ENCODE measurements around the gene PRKCQ. TPM values are rescaled to one million over a fixed set of nuclear protein-coding genes. Genes with fewer than 3 reads are reported as not detected.

The PRKCQ gene
- total and polyA plus RNA-seq, 2 of the 8 experiments (the other 6 are each of a cell fraction or from before 2014, with no cell fraction given), result 9.1 to 22.6 TPM

- Histone ChIP-seq H3K27me3 (replicated peaks in 1 of 4; ENCODE audit: control insufficient read depth in 3 of 4, extremely low read depth in 1 of 4, insufficient read depth in 3 of 4, low read length in 3 of 4) (no peaks in the 10 kb centered on the region), H3K23ac (ENCODE audit: insufficient read length) (no peak overlapping the region), H3K18ac (ENCODE audit: extremely low read depth, low read length) (no peak overlapping the region), H3K4me1 (replicated peaks in 1 of 4; ENCODE audit: control insufficient read depth in 3 of 4, insufficient read depth in 4 of 4, low read length in 3 of 4) (no peaks in the 10 kb centered on the region), H3K79me1 (ENCODE audit: low read depth, low read length) (no peaks in the 10 kb centered on the region), H3K27ac (ENCODE audit: low read depth, low read length) (no peak overlapping the region), H3K36me3 (ENCODE audit: control insufficient read depth in 2 of 4, insufficient read depth in 4 of 4, low read length in 3 of 4) (no peaks in the 10 kb centered on the region), H3K14ac (ENCODE audit: insufficient read length) (peak overlapping the region; percentile 61), H3K4ac (replicated peaks; ENCODE audit: insufficient read length, low read depth, low read length) (no peak overlapping the region), H3K9me3 (ENCODE audit: insufficient read depth in 2 of 2, low read depth in 1 of 2, low read length in 1 of 2) (no peaks in the 10 kb centered on the region), H3K4me3 (ENCODE audit: extremely low read depth in 1 of 4, insufficient read depth in 2 of 4, low read depth in 3 of 4, low read length in 4 of 4) (no peak overlapping the region), H2BK15ac (ENCODE audit: low read length) (no peak overlapping the region), H3K4me2 (ENCODE audit: insufficient read depth in 1 of 2, low read depth in 2 of 2, low read length in 2 of 2) (no peak overlapping the region), H4K8ac (ENCODE audit: extremely low read depth, insufficient read depth, low read length) (no peak overlapping the region), H2AFZ (ENCODE audit: low read length) (no peak overlapping the region), H2BK5ac (ENCODE audit: low read depth, low read length) (no peak overlapping the region), H2BK20ac (ENCODE audit: low read length) (no peak overlapping the region), H2AK5ac (ENCODE audit: low read depth, low read length) (no peak overlapping the region), H3K56ac (replicated peaks; ENCODE audit: insufficient read length, low read depth, low read length) (no peak overlapping the region), H2BK120ac (replicated peaks; ENCODE audit: low read depth, low read length) (no peak overlapping the region), H3K9ac (replicated peaks in 1 of 4; ENCODE audit: extremely low read depth in 1 of 4, low read depth in 3 of 4, low read length in 3 of 4) (no peak overlapping the region), H3K79me2 (ENCODE audit: control insufficient read depth in 1 of 2, insufficient read depth in 2 of 2, low read length in 2 of 2) (no peaks in the 10 kb centered on the region), H3K23me2 (ENCODE audit: low read depth, low read length) (no peaks in the 10 kb centered on the region), H4K91ac (replicated peaks; ENCODE audit: insufficient read length, low read length) (no peak overlapping the region), H4K5ac (ENCODE audit: insufficient read length, low read depth, low read length) (no peak overlapping the region), H4K20me1 (replicated peaks in 1 of 2; ENCODE audit: control insufficient read depth in 1 of 2, insufficient read depth in 2 of 2, low read length in 2 of 2) (no peaks in the 10 kb centered on the region), H2BK12ac (ENCODE audit: low read depth, low read length) (no peak overlapping the region)
- POLR2A ChIA-PET (ENCODE audit: partially characterized antibody), result no interaction called here
- TF ChIP-seq CEBPB (IDR thresholded peaks at IDR 0.05; ENCODE audit: low read depth, low read length), result no peak
- TF ChIP-seq HDAC6 (IDR thresholded peaks at IDR 0.05; ENCODE audit: low read depth, low read length), result no peak
- no peak for TF ChIP-seq ASH2L (IDR thresholded peaks at IDR 0.05; ENCODE audit: low read length)
- TF ChIP-seq E2F6 (IDR thresholded peaks at IDR 0.05), result no peak
- no peak for TF ChIP-seq BACH1 (IDR thresholded peaks at IDR 0.05; ENCODE audit: low read length)
- WGBS, 2 experiments (ENCODE audit: extremely low coverage in 1 of 2, insufficient coverage in 1 of 2, insufficient read length in 1 of 2, insufficient replicate concordance in 2 of 2, low coverage in 1 of 2, low lambda C conversion rate in 2 of 2, missing lambda C conversion rate in 1 of 2), result 89% methylated on average over 1 of the region's 1 CpG; no CpG with 5 or more reads in 1 of the 2 experiments
- no peak for FAIRE-seq
- CTCF ChIA-PET (ENCODE audit: partially characterized antibody), result no interaction called here
- no peak for DNase-seq (ENCODE audit: low read depth in 1 of 2, low spot score in 2 of 2)
These were observed 75.8 kb downstream of the PRKCQ start for GRCh38 chr10:6504296-6504695.
